Trophoblast cell (in vitro differentiated cells and primary cell): ENCODE data around the gene C1RL. TPM values are rescaled to one million over a fixed set of nuclear protein-coding genes. Genes with fewer than 3 reads are reported as not detected.

ENCODE experiments used
- DNase-seq, 2 donors: peaks; one replicate each; pipeline ENCODE4 v3.0.0-alpha.2; 2016
- H2AFZ ChIP-seq: 2 replicates; pipeline ENCODE4 v1.6.1; 2013; ENCODE audit warnings: low read length, moderate library complexity, mild to moderate bottlenecking; ENCODE audit not compliant: insufficient read depth, poor library complexity
- H2AK5ac ChIP-seq: 2 replicates; pipeline ENCODE4 v1.6.1; 2013; ENCODE audit warnings: mild to moderate bottlenecking, low read length
- H2BK120ac ChIP-seq: 2 replicates; pipeline ENCODE4 v1.6.1; 2013; ENCODE audit warnings: low read length, mild to moderate bottlenecking, moderate library complexity; ENCODE audit not compliant: insufficient read depth, poor library complexity
- H2BK12ac ChIP-seq: 2 replicates; pipeline ENCODE4 v1.6.1; 2013; ENCODE audit warnings: mild to moderate bottlenecking, low read length, moderate library complexity
- H2BK5ac ChIP-seq: 2 replicates; pipeline ENCODE4 v1.6.1; 2013; ENCODE audit warnings: low read length, low read depth, moderate library complexity, mild to moderate bottlenecking; ENCODE audit not compliant: poor library complexity
- H3K14ac ChIP-seq: 2 replicates; pipeline ENCODE4 v1.6.1; 2013; ENCODE audit warnings: mild to moderate bottlenecking, low read length
- H3K18ac ChIP-seq: 2 replicates; pipeline ENCODE4 v1.6.1; 2013; ENCODE audit warnings: mild to moderate bottlenecking, low read length
- H3K23ac ChIP-seq: 2 replicates; pipeline ENCODE4 v1.6.1; 2013; ENCODE audit warnings: low read length
- H3K27ac ChIP-seq: 2 replicates; pipeline ENCODE4 v1.5.1; 2013; ENCODE audit warnings: low read depth, mild to moderate bottlenecking, inconsistent platforms, low read length, moderate library complexity
- H3K27me3 ChIP-seq: 2 replicates; pipeline ENCODE4 v1.6.1; 2013; ENCODE audit warnings: inconsistent platforms, mild to moderate bottlenecking, low read length, moderate library complexity; ENCODE audit not compliant: insufficient read depth
- H3K36me3 ChIP-seq, 2 experiments: 1 replicate in 1 of 2; 2 replicates in 1 of 2; pipeline ENCODE4 v1.6.1; 2013; ENCODE audit warnings: low read length in 2 of 2, mild to moderate bottlenecking in 2 of 2, moderate library complexity in 1 of 2; ENCODE audit not compliant: insufficient read depth in 2 of 2, control insufficient read depth in 1 of 2
- H3K4ac ChIP-seq: 2 replicates; pipeline ENCODE4 v1.6.1; 2013; ENCODE audit warnings: low read depth, mild to moderate bottlenecking, low read length, moderate library complexity
- H3K4me1 ChIP-seq, 2 experiments: 1 replicate in 1 of 2; 2 replicates in 1 of 2; pipeline ENCODE4 v1.6.1; 2013; ENCODE audit warnings: low read length in 2 of 2, mild to moderate bottlenecking in 2 of 2, moderate library complexity in 1 of 2; ENCODE audit not compliant: insufficient read depth in 2 of 2, control insufficient read depth in 1 of 2
- H3K4me2 ChIP-seq: 2 replicates; pipeline ENCODE4 v1.6.1; 2013; ENCODE audit warnings: inconsistent platforms, mild to moderate bottlenecking, low read length, moderate library complexity
- H3K4me3 ChIP-seq: 2 replicates; pipeline ENCODE4 v1.5.1; 2013; ENCODE audit warnings: mild to moderate bottlenecking, low read depth, low read length, inconsistent platforms
- H3K79me1 ChIP-seq: one replicate; pipeline ENCODE4 v1.6.1; 2013; ENCODE audit warnings: low read length
- H3K79me2 ChIP-seq: 2 replicates; pipeline ENCODE4 v1.6.1; 2013; ENCODE audit warnings: low read length, mild to moderate bottlenecking; ENCODE audit not compliant: control insufficient read depth, insufficient read depth, poor library complexity
- H3K9ac ChIP-seq: 2 replicates; pipeline ENCODE4 v1.6.1; 2013; ENCODE audit warnings: mild to moderate bottlenecking, low read length
- H3K9me3 ChIP-seq: 2 replicates; pipeline ENCODE4 v1.6.1; 2013; ENCODE audit warnings: low read depth, mild to moderate bottlenecking, control low read depth, inconsistent platforms, low read length; ENCODE audit not compliant: insufficient read depth
- H4K12ac ChIP-seq: 2 replicates; pipeline ENCODE4 v1.6.1; 2013; ENCODE audit warnings: low read depth, mild to moderate bottlenecking, low read length, moderate library complexity
- H4K8ac ChIP-seq: 2 replicates; pipeline ENCODE4 v1.6.1; 2013; ENCODE audit warnings: low read depth, mild to moderate bottlenecking, low read length, moderate library complexity
- H4K91ac ChIP-seq: one replicate; pipeline ENCODE4 v1.6.1; 2013; ENCODE audit warnings: low read depth, mild to moderate bottlenecking, low read length, moderate library complexity
- WGBS: extraction: QIAGEN DNeasy Blood & Tissue Kit; methylation state at CpG from one replicate; pipeline ENCODE4 v1.1.7; 2013; ENCODE audit warnings: missing lambda C conversion rate; ENCODE audit not compliant: insufficient read length, insufficient coverage; ENCODE audit errors: extremely low coverage; 5-methylcytosine and 5-hydroxymethylcytosine counted together
- polyA plus RNA-seq: library from polyadenylated mRNA; stranded (reverse); fragments of 200-250 nt; gene quantifications from 2 replicates; pipeline ENCODE4 v1.2.3, GENCODE V29; 2013

The C1RL gene
- polyA plus RNA-seq: 16.4 and 17.3 TPM in 2 replicates

GRCh38 chr12:7108796-7109571 lies at the start of gene C1RL:
Gene C1RL, minus strand, starts transcription at chr12:7109214. Its CDS starts 34 bp downstream, at chr12:7109180.
- Histone ChIP-seq H3K23ac (no peak within 1 kb of the TSS), H3K27me3 (no peaks in the 10 kb centered on the region), H3K18ac (peak within 1 kb of the TSS; percentile 91), H3K4me1 (peaks cover 0 to 2% of the 10 kb centered on the region in 2 experiments), H4K8ac (peak within 1 kb of the TSS; percentile 94), H3K4me3 (peak within 1 kb of the TSS; percentile 78), H2BK120ac (peak within 1 kb of the TSS; percentile 83), H3K27ac (peak within 1 kb of the TSS; percentile 72), H2BK12ac (no peak within 1 kb of the TSS), H4K91ac (peak within 1 kb of the TSS; percentile 94), H2AK5ac (peak within 1 kb of the TSS; percentile 93), H3K36me3 (peaks cover 0 to 5% of the 10 kb centered on the region in 2 experiments), H3K9ac (peak within 1 kb of the TSS; percentile 86), H4K12ac (peak within 1 kb of the TSS; percentile 94), H3K9me3 (no peaks in the 10 kb centered on the region), H3K79me2 (peaks cover 3% of the 10 kb centered on the region), H2AFZ (peak within 1 kb of the TSS; percentile 61), H3K4me2 (peak within 1 kb of the TSS; percentile 75), H3K4ac (peak within 1 kb of the TSS; percentile 59), H2BK5ac (peak within 1 kb of the TSS; percentile 91), H3K14ac (peak within 1 kb of the TSS; percentile 94), H3K79me1 (peaks cover 11% of the 10 kb centered on the region)
- WGBS: no CpG with 5 or more reads among the region's 23 CpGs
- peak; percentile 76 to 90 for DNase-seq

GRCh38 chr12:7157391-7157790 lies 48.4 kb upstream of the C1RL start:
- Histone ChIP-seq H4K91ac (no peak overlapping the region), H3K27ac (no peak overlapping the region), H3K36me3 (peaks cover 3 to 8% of the 10 kb centered on the region in 2 experiments), H2BK12ac (no peak overlapping the region), H2BK5ac (no peak overlapping the region), H3K79me2 (no peaks in the 10 kb centered on the region), H3K27me3 (no peaks in the 10 kb centered on the region), H3K23ac (no peak overlapping the region), H2BK120ac (no peak overlapping the region), H3K4me2 (no peak overlapping the region), H2AFZ (no peak overlapping the region), H3K4me1 (peaks cover 13 to 15% of the 10 kb centered on the region in 2 experiments), H3K9ac (no peak overlapping the region), H3K79me1 (no peaks in the 10 kb centered on the region), H3K4me3 (no peak overlapping the region), H3K14ac (no peak overlapping the region), H3K18ac (no peak overlapping the region), H3K4ac (no peak overlapping the region), H2AK5ac (no peak overlapping the region), H3K9me3 (peaks cover 6% of the 10 kb centered on the region), H4K8ac (no peak overlapping the region), H4K12ac (no peak overlapping the region)
- DNase-seq: no peak
- WGBS: no CpG with 5 or more reads among the region's 17 CpGs

- Histone ChIP-seq H3K4me3 (no peak overlapping the region), H2BK120ac (no peak overlapping the region), H3K79me1 (no peaks in the 10 kb centered on the region), H3K4me2 (no peak overlapping the region), H3K9me3 (peaks cover 6% of the 10 kb centered on the region), H3K18ac (no peak overlapping the region), H3K23ac (no peak overlapping the region), H2AK5ac (no peak overlapping the region), H2BK12ac (no peak overlapping the region), H2BK5ac (no peak overlapping the region), H3K9ac (no peak overlapping the region), H3K36me3 (peaks cover 3 to 8% of the 10 kb centered on the region in 2 experiments), H4K12ac (no peak overlapping the region), H3K4me1 (peaks cover 13 to 15% of the 10 kb centered on the region in 2 experiments), H3K4ac (no peak overlapping the region), H3K27me3 (no peaks in the 10 kb centered on the region), H3K79me2 (no peaks in the 10 kb centered on the region), H4K8ac (no peak overlapping the region), H3K14ac (no peak overlapping the region), H3K27ac (no peak overlapping the region), H4K91ac (no peak overlapping the region), H2AFZ (no peak overlapping the region)
- WGBS: no CpG with 5 or more reads among the region's 24 CpGs
- no peak for DNase-seq
Observed at GRCh38 chr12:7156259-7157197, 47.5 kb upstream of the C1RL start.

DNA sequence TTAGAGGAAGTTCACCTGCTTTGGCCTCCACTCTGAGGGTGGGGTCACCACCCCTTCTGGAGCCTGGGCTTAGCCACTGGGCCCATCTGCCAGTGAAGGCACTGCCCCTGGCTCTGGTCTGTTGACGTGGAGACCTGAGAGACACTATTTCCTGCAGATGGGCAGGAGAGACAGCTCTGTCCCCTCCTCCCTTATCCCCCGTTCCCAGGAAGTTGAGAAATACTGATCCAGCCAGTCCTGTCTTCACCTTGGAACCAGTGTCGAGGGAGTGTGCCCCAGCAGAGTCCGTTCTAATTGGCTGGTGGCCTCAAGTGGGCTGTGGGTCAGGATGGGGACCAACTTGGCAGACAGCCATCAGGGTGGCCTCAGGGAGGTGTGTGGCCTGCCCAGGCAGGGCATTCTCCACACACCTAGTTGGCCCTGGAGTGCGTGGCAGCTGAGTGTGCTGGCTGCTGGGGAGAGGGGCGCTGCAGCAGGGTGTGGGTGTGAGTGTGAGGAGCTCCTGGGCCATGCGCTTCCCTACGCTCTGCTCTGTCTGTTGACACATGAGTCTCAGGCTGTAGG lies 46.5 kb upstream of the C1RL start:
- Histone ChIP-seq H3K4me2 (no peak overlapping the region), H4K91ac (no peak overlapping the region), H3K27me3 (no peaks in the 10 kb centered on the region), H2BK5ac (no peak overlapping the region), H3K4me3 (no peak overlapping the region), H2AFZ (no peak overlapping the region), H3K23ac (no peak overlapping the region), H3K36me3 (peaks cover 6 to 14% of the 10 kb centered on the region in 2 experiments), H4K12ac (no peak overlapping the region), H3K9me3 (peaks cover 6% of the 10 kb centered on the region), H2AK5ac (no peak overlapping the region), H4K8ac (no peak overlapping the region), H3K14ac (no peak overlapping the region), H2BK12ac (no peak overlapping the region), H3K18ac (no peak overlapping the region), H3K4me1 (peaks cover 13 to 15% of the 10 kb centered on the region in 2 experiments), H3K4ac (no peak overlapping the region), H2BK120ac (no peak overlapping the region), H3K9ac (no peak overlapping the region), H3K79me1 (no peaks in the 10 kb centered on the region), H3K79me2 (no peaks in the 10 kb centered on the region), H3K27ac (no peak overlapping the region)
- no CpG with 5 or more reads among the region's 8 CpGs for WGBS
- DNase-seq: peak; percentile 23 to 47
